C4-2B (cell line): ENCODE measurements around the gene TIMM10B.

Experiments used
- CTCF ChIP-seq: fragments of 450-650 bp; conservative IDR thresholded peaks from 2 replicates; pipeline ENCODE4 v1.5.1; 2017; ENCODE audit warnings: mild to moderate bottlenecking
- ZFX ChIP-seq: fragments of 450-650 bp; IDR thresholded peaks from 2 replicates; pipeline ENCODE4 v1.6.1; 2017

GRCh38 chr11:6483015-6483414 lies 1.7 kb downstream of the TIMM10B start:
- TF ChIP-seq CTCF (no peak), ZFX (no peak)
